ENCODE data around the gene TACO1. TPM values are rescaled to one million over a fixed set of nuclear protein-coding genes. Genes with fewer than 3 reads are reported as not detected.

The TACO1 gene
- total RNA-seq, 1 experiment from 2014 or later: 20.7 TPM

GRCh38 chr17:63639125-63639524 is 38.4 kb downstream of the TACO1 start:
- no peak for DNase-seq (ENCODE audit: low spot score)

GRCh38 chr17:63640038-63640437 is 39.3 kb downstream of the TACO1 start:
- DNase-seq (ENCODE audit: low spot score): no peak

GRCh38 chr17:63641692-63642448 is 41.2 kb downstream of the TACO1 start:
- DNase-seq (ENCODE audit: low spot score): no peak

GRCh38 chr17:63644846-63645245 is 44.2 kb downstream of the TACO1 start:
- no peak for DNase-seq (ENCODE audit: low spot score)

- DNase-seq (ENCODE audit: low spot score): no peak
Measured at GRCh38 chr17:63645775-63646487, 45.2 kb downstream of the TACO1 start.

GRCh38 chr17:63646488-63646806 is 45.8 kb downstream of the TACO1 start:
- no peak for DNase-seq (ENCODE audit: low spot score)

GRCh38 chr17:63647065-63647725 is 46.5 kb downstream of the TACO1 start:
- peak; percentile 88 for DNase-seq (ENCODE audit: low spot score)

- DNase-seq (ENCODE audit: low spot score): no peak
Measured at GRCh38 chr17:63647936-63648335, 47.2 kb downstream of the TACO1 start.

GRCh38 chr17:63649813-63650212 is 49.1 kb downstream of the TACO1 start:
- DNase-seq (ENCODE audit: low spot score): no peak

- no peak for DNase-seq (ENCODE audit: low spot score)
Measured at GRCh38 chr17:63652106-63652505, 51.4 kb downstream of the TACO1 start.

GRCh38 chr17:63653050-63653449 is 52.4 kb downstream of the TACO1 start:
- no peak for DNase-seq (ENCODE audit: low spot score)

- DNase-seq (ENCODE audit: low spot score): no peak
Measured at GRCh38 chr17:63657786-63658185, 57.1 kb downstream of the TACO1 start.

Other genes starting within 250 kb of the TACO1 start
- 29.1 and 30.9 TPM in 2 replicates for gene CYB561, start 154.6 kb upstream of the TACO1 start, total RNA-seq (2014; rRNA removed; shearing (Covaris generic))
- not detected in 2 replicates for gene ACE, start 123.8 kb upstream of the TACO1 start, total RNA-seq (2014; rRNA removed; shearing (Covaris generic))
- gene KCNH6, start 77.5 kb upstream of the TACO1 start, total RNA-seq (2014; rRNA removed; shearing (Covaris generic)): not detected in 2 replicates
- gene DCAF7, start 50.4 kb upstream of the TACO1 start, total RNA-seq (2014; rRNA removed; shearing (Covaris generic)): 50.6 and 62.2 TPM in 2 replicates
- 13.9 and 17.9 TPM in 2 replicates for gene MAP3K3, start 21.5 kb downstream of the TACO1 start, total RNA-seq (2014; rRNA removed; shearing (Covaris generic))
- gene LIMD2, start 99.2 kb downstream of the TACO1 start, total RNA-seq (2014; rRNA removed; shearing (Covaris generic)): 20.3 and 27.8 TPM in 2 replicates
- 18.5 and 19.9 TPM in 2 replicates for gene STRADA, start 140.9 kb downstream of the TACO1 start, total RNA-seq (2014; rRNA removed; shearing (Covaris generic))
- gene CCDC47, start 172.7 kb downstream of the TACO1 start, total RNA-seq (2014; rRNA removed; shearing (Covaris generic)): 50.4 and 69.3 TPM in 2 replicates
- 21.0 and 30.5 TPM in 2 replicates for gene DDX42, start 173.3 kb downstream of the TACO1 start, total RNA-seq (2014; rRNA removed; shearing (Covaris generic))
- 64.8 and 71.7 TPM in 2 replicates for gene PSMC5, start 226.5 kb downstream of the TACO1 start, total RNA-seq (2014; rRNA removed; shearing (Covaris generic))
- 95.5 and 124 TPM in 2 replicates for gene FTSJ3, start 226.8 kb downstream of the TACO1 start, total RNA-seq (2014; rRNA removed; shearing (Covaris generic))
- gene SMARCD2, start 241.8 kb downstream of the TACO1 start, total RNA-seq (2014; rRNA removed; shearing (Covaris generic)): 86.3 and 152 TPM in 2 replicates

Data from H4 (cell line).